Endothelial cell of umbilical vein (primary cell): ENCODE measurements around the gene PDLIM5.

Experiments used
- CTCF ChIP-seq, 2 donors: IDR thresholded peaks; 1 replicate in 1 of 2; 2 replicates in 1 of 2; pipeline ENCODE4 v1.5.1; 2011; ENCODE audit warnings: low read length in 2 of 2, mild to moderate bottlenecking in 2 of 2, moderate library complexity in 2 of 2, control low read depth in 1 of 2, inconsistent platforms in 1 of 2, low read depth in 1 of 2; ENCODE audit not compliant: insufficient read depth in 1 of 2; ENCODE audit errors: extremely low read depth in 1 of 2
- EZH2 ChIP-seq: IDR thresholded peaks from 2 replicates; pipeline ENCODE4 v1.6.1; 2012; ENCODE audit warnings: borderline replicate concordance, low read depth, mild to moderate bottlenecking, moderate library complexity, low read length, inconsistent platforms; ENCODE audit not compliant: severe bottlenecking
- FOS ChIP-seq: IDR thresholded peaks from 2 replicates; pipeline ENCODE4 v1.6.1; 2011; ENCODE audit warnings: mild to moderate bottlenecking, low read length, moderate library complexity, borderline replicate concordance; ENCODE audit not compliant: insufficient read depth
- GATA2 ChIP-seq: IDR thresholded peaks from 2 replicates; pipeline ENCODE4 v1.7.0; 2011; ENCODE audit warnings: low read depth, mild to moderate bottlenecking, moderate library complexity, mixed read lengths, low read length; ENCODE audit not compliant: insufficient read length, insufficient read depth
- JUN ChIP-seq: IDR thresholded peaks from 2 replicates; pipeline ENCODE4 v1.6.1; 2011; ENCODE audit warnings: borderline replicate concordance, low read depth; ENCODE audit not compliant: insufficient read length, insufficient read depth
- MAX ChIP-seq: IDR thresholded peaks from 2 replicates; pipeline ENCODE4 v1.6.1; 2011; ENCODE audit not compliant: insufficient read depth, insufficient read length
- MYC ChIP-seq: IDR thresholded peaks from one replicate; pipeline ENCODE4 v1.6.1; 2011; ENCODE audit warnings: mild to moderate bottlenecking, low read depth, low read length
- POLR2A ChIP-seq: IDR thresholded peaks from 2 replicates; pipeline ENCODE4 v1.6.1; 2012; ENCODE audit warnings: low read depth, mild to moderate bottlenecking, control low read depth, low read length
- POLR2AphosphoS5 ChIP-seq: IDR thresholded peaks from 2 replicates; pipeline ENCODE4 v1.6.1; 2012; ENCODE audit warnings: low read depth, mild to moderate bottlenecking, control low read depth, low read length, moderate library complexity; ENCODE audit not compliant: insufficient read depth

DNA sequence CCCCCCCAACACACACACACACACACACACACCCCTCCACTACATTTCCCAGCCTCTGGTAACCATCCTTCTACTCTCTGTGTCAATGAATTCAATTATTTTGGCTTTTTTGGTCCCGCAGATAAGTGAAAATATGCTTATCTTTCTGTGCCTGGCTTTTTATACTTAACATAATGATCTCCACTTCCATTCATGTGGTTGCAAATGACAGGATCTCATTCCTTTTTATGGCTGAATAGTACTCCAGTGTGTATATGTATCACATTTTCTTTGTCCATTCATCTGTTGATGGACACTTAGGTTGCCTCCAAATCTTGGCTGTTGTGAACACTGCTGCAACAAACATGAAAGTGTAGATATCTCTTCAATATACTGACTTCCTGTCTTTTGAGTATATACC lies 59.8 kb downstream of the PDLIM5 start:
- TF ChIP-seq CTCF (IDR thresholded peaks at IDR 0.05; ENCODE audit: extremely low read depth in 1 of 2, insufficient read depth in 1 of 2, low read depth in 1 of 2, low read length in 2 of 2), result no peak
- no peak for TF ChIP-seq POLR2A
- TF ChIP-seq EZH2, result no peak
- TF ChIP-seq POLR2AphosphoS5, result no peak
- TF ChIP-seq FOS, result no peak
- TF ChIP-seq MAX, result no peak
- no peak for TF ChIP-seq MYC
- TF ChIP-seq GATA2, result no peak
- TF ChIP-seq JUN, result no peak
